Ovary (tissue), 9 donors: ENCODE results near the gene PDE4D. TPM values are rescaled to one million over a fixed set of nuclear protein-coding genes. Genes with fewer than 3 reads are reported as not detected.

Experiments
- DNase-seq, 5 donors: peaks; one replicate each; pipeline ENCODE4 v3.0.0-alpha.2; 2019 to 2020
- H3K27ac ChIP-seq, 2 donors: fragments of 200-600 bp; one replicate each; pipeline versions ENCODE4 v1.5.1 to v1.8.0; 2019 to 2022
- H3K27me3 ChIP-seq: fragments of 200-600 bp; one replicate; pipeline ENCODE4 v1.8.0; 2022
- H3K36me3 ChIP-seq: fragments of 200-600 bp; sonication (generic); one replicate; pipeline ENCODE4 v1.5.1; 2019
- H3K4me1 ChIP-seq: one replicate; pipeline ENCODE4 v1.8.1; 2013; ENCODE audit warnings: mild to moderate bottlenecking, moderate library complexity; ENCODE audit not compliant: insufficient read depth
- H3K4me3 ChIP-seq: fragments of 200-600 bp; sonication (generic); one replicate; pipeline ENCODE4 v1.5.1; 2017
- H3K9me3 ChIP-seq, 2 donors: fragments of 200-600 bp in 1 of 2; sonication (generic) in 1 of 2; one replicate each; pipeline versions ENCODE4 v1.5.1 to v1.8.1; 2013 to 2019; ENCODE audit warnings: mild to moderate bottlenecking in 1 of 2, moderate library complexity in 1 of 2
- EP300 ChIP-seq: sonication (generic); formaldehyde crosslinking; IDR thresholded peaks from one replicate; pipeline ENCODE4 v1.6.1; 2017; ENCODE audit warnings: antibody characterized with exemption
- POLR2A ChIP-seq: fragments of 450-650 bp; IDR thresholded peaks from one replicate; pipeline ENCODE4 v1.6.1; 2017; ENCODE audit warnings: antibody characterized with exemption, mild to moderate bottlenecking, moderate library complexity
- WGBS, 3 donors: extraction: QIAGEN DNeasy Blood & Tissue Kit in 1 of 3; methylation state at CpG; one replicate each; pipeline versions ENCODE4 v1.1.5 to v1.1.7; 2013 to 2017; 5-methylcytosine and 5-hydroxymethylcytosine counted together
- intact Hi-C, 4 donors: fragments of 100-400 bp; cut with DNase I; formaldehyde crosslinking; loops; one replicate each; pipeline versions ENCODE4 v1.11.0 to v1.15.1; 2022 to 2023
- polyA plus RNA-seq, 2 donors: library from polyadenylated mRNA; stranded (reverse); fragments of 200-250 nt in 1 of 2; fragments of 350-450 nt in 1 of 2; fragmentation: Illumina TruSeq in 1 of 2; extraction: RNeasy Lipid Tissue Mini Kit (QIAGEN cat#74804) in 1 of 2; gene quantifications; one replicate each; pipeline ENCODE4 v1.2.3, GENCODE V29; 2013 to 2014
- total RNA-seq, 7 donors: library from RNA; depleted of rRNA in 2 of 7; stranded (reverse); fragments of >200 nt in 2 of 7; fragmentation: NEBNext Ultra II Directional in 3 of 7; extraction: Animal tissue kit (Norgen Biotek cat#: 25700) in 3 of 7; gene quantifications; one replicate each; pipeline versions ENCODE4 v1.1.0 to v1.2.4, GENCODE V29; 2016 to 2023
- TF ChIP-seq, protein P1 (sequence below), 3 donors: fragments of 450-650 bp in 2 of 3; fragments of 200-600 bp in 1 of 3; IDR thresholded peaks; one replicate each; pipeline versions ENCODE4 v1.5.1 to v1.8.0; 2016 to 2022; ENCODE audit warnings: antibody characterized with exemption in 3 of 3, mild to moderate bottlenecking in 1 of 3
- donor health status: DM: no; HTN: no; CAD: no; lungs with moderate emphysema.
- donor health status: DM: no; HTN: no; CAD: no.
- donor health status: Bipolar disorder and iron deficiency.
- donor health status: DM: yes; HTN: yes; CAD: no.
- donor health status: DM: no; HTN: no; CAD: no.
- donor health status: DM: yes; HTN: yes; CAD: no.

PDE4D gene
- total and polyA plus RNA-seq, 9 donors, result 1.3 to 67.6 (median 8.4) TPM

DNA sequence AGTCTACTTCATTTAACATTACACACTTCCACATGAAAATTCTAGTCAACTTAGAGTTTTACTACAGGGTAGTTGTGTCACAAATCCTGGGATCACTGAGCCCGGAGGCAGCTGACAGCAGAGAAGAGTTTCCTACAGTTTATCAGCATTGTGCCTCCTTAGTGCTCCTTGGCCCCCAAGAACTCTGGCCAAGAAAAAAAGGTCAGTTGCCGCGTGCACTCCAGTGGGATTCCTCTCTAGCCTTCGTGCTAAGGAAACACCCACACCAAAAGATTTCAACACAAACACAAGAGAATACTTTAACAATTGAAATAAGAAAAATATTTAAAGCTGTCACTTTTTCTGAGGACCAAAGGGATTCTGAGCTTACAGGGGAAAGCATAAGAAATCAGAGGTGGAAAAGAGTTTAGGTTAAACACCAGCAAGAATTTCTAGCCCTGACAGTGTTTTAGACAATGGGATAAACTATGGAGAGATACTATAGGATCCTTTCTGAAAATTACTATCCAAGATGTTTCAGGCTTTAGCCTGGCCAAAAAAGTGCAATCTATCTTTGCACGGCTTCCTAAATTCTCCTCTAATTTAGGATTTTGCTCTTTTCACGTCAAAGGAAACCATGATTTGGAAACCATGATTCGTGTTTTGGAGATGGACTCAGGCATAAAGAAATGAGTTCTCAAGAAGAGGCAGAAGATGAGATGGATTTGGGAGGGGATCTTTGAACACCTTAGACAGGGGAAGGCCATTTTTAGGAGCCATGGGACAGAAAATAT lies 703.9 kb downstream of the PDE4D start:
- H3K9me3 ChIP-seq, result no peaks in the 10 kb centered on the region
- H3K4me1 ChIP-seq, result no peaks in the 10 kb centered on the region
- no peak for DNase-seq
- no peak overlapping the region for H3K4me3 ChIP-seq
- no peak overlapping the region for H3K27ac ChIP-seq
- intact Hi-C loops, result loop anchor here (5.0 to 10.0 kb wide), 6 partner anchors 183 to 608 kb away; no protein-coding TSS in a partner anchor
- TF ChIP-seq, protein P1, sequence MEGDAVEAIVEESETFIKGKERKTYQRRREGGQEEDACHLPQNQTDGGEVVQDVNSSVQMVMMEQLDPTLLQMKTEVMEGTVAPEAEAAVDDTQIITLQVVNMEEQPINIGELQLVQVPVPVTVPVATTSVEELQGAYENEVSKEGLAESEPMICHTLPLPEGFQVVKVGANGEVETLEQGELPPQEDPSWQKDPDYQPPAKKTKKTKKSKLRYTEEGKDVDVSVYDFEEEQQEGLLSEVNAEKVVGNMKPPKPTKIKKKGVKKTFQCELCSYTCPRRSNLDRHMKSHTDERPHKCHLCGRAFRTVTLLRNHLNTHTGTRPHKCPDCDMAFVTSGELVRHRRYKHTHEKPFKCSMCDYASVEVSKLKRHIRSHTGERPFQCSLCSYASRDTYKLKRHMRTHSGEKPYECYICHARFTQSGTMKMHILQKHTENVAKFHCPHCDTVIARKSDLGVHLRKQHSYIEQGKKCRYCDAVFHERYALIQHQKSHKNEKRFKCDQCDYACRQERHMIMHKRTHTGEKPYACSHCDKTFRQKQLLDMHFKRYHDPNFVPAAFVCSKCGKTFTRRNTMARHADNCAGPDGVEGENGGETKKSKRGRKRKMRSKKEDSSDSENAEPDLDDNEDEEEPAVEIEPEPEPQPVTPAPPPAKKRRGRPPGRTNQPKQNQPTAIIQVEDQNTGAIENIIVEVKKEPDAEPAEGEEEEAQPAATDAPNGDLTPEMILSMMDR (IDR thresholded peaks at IDR 0.05), result no peak
- TF ChIP-seq POLR2A (no peak), EP300 (no peak)
- no peaks in the 10 kb centered on the region for H3K36me3 ChIP-seq
- no peaks in the 10 kb centered on the region for H3K27me3 ChIP-seq
- WGBS, 3 donors, result 47 to 55% (median 48%) methylated on average over 7 of the region's 7 CpGs

DNA sequence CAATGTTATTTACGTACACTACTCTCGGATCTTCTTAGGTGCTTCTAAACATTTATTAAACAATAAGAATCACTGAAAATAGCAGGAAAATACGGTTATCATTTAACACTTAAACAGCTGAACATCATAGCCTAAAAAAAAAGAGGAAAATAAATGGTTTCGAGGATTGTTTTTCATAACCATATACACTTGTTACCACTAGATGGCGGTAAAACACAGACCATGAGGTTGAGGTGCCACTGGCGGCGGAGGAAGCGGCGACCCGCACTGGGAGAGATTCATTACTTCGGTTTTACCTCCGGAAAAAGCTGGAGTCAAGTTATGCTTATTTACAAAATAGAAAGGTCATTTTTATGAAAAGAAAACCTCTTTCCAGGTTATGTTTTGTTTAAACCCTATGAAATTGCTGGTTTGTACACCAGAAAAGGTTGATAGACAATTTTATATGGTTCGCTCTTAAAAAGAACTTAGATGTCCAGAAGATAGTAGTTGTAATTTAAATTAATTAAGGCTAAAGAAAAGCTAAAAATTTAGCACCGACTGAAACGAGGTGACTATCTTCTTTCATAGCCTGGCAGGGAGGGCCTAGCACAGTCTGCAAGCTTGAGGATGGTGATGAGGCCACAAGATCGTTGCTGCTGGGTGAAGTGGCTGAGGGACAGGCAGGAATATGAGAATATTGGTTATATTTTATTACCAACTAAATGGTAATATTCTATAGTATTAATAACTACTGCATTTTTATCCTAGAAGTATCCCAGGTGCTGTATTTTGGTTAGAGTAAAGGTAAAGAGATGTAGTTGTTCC lies 704.9 kb downstream of the PDE4D start:
- H3K27ac ChIP-seq, result no peak overlapping the region
- TF ChIP-seq, protein P1 (IDR thresholded peaks at IDR 0.05), result peak; percentile 66 to 77 (median 77)
- TF ChIP-seq POLR2A, result no peak
- no peak for TF ChIP-seq EP300
- H3K4me1 ChIP-seq, result no peaks in the 10 kb centered on the region
- no peaks in the 10 kb centered on the region for H3K27me3 ChIP-seq
- H3K4me3 ChIP-seq, result no peak overlapping the region
- peak; percentile 59 to 71 (median 70) for DNase-seq
- no peaks in the 10 kb centered on the region for H3K36me3 ChIP-seq
- no peaks in the 10 kb centered on the region for H3K9me3 ChIP-seq
- 11 to 12% (median 12%) methylated on average over 16 of the region's 16 CpGs for WGBS, 3 donors
- intact Hi-C loops, result loop anchor here (5.0 to 10.0 kb wide), 5 partner anchors 184 to 486 kb away; no protein-coding TSS in a partner anchor

DNA sequence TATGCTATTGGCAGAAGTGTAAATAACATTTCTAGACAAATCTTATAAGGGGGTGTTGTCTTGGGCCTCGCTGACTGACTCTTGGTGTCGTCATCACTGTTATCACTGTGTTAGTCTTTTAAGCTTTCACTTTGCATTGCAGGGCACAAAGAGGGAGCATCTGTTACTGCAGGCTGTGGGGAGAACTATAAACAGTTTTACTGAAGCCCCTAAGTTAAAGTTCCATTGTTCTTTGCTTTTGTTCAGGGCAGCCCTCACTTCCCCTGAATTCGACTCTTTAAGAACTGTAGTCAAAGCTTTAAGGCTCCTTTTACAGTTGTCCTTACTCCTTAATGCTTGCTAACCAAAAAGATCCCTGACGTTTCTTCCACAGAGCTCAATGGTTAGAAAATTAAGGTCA lies 705.7 kb downstream of the PDE4D start:
- intact Hi-C loops, result loop anchor here (5.0 to 10.0 kb wide), 5 partner anchors 184 to 487 kb away; no protein-coding TSS in a partner anchor
- no peaks in the 10 kb centered on the region for H3K36me3 ChIP-seq
- no peaks in the 10 kb centered on the region for H3K9me3 ChIP-seq
- no peaks in the 10 kb centered on the region for H3K4me1 ChIP-seq
- H3K27ac ChIP-seq, result no peak overlapping the region
- H3K4me3 ChIP-seq, result no peak overlapping the region
- WGBS, 3 donors, result 13 to 17% (median 13%) methylated on average over 4 of the region's 4 CpGs
- TF ChIP-seq EP300 (no peak), POLR2A (no peak)
- TF ChIP-seq, protein P1 (IDR thresholded peaks at IDR 0.05), result no peak
- no peaks in the 10 kb centered on the region for H3K27me3 ChIP-seq
- no peak for DNase-seq

- H3K27ac ChIP-seq, result no peak overlapping the region
- no peaks in the 10 kb centered on the region for H3K27me3 ChIP-seq
- WGBS, 3 donors, result 48 to 51% (median 49%) methylated on average over 8 of the region's 8 CpGs
- no peak overlapping the region for H3K4me3 ChIP-seq
- TF ChIP-seq EP300 (no peak), POLR2A (no peak)
- TF ChIP-seq, protein P1 (IDR thresholded peaks at IDR 0.05), result no peak
- no peaks in the 10 kb centered on the region for H3K36me3 ChIP-seq
- DNase-seq, result no peak
- H3K9me3 ChIP-seq, result no peaks in the 10 kb centered on the region
- H3K4me1 ChIP-seq, result no peaks in the 10 kb centered on the region
- intact Hi-C loops, result loop anchor here (5.0 to 10.0 kb wide), 5 partner anchors 186 to 488 kb away; no protein-coding TSS in a partner anchor
Measured at GRCh38 chr5:59186623-59187022, 706.9 kb downstream of the PDE4D start.
